ENCODE data around the gene CELSR1. TPM values are rescaled to one million over a fixed set of nuclear protein-coding genes. Genes with fewer than 3 reads are reported as not detected.
A peak's percentile ranks its signal among the peaks of the same experiment; 100 is the strongest.

The CELSR1 gene
- polyA plus RNA-seq, 1 experiment = 0.14 TPM

DNA sequence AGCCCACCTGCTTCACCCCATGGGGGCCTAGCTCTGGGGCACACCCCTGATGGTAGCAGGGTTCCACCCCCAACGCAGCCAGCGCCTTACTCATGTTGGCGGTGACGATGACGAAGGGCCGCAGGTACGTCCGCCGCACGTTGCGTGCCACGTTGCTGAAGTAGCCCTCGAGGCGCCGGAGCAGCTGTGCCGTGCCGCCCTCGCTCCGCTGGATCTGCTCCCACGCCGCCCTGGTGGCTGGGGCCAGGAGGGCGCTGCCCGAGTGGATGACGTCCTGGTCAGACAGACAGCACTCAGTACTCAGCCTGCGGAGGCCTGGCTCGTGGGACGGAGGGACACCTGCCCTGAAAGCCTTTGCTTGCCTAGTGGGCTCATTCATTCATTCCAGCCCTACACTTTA lies 151.1 kb downstream of the CELSR1 start:
- no peak for DNase-seq (ENCODE audit: low read depth, low spot score)
- Histone ChIP-seq H3K27me3 (ENCODE audit: control insufficient read depth, insufficient read depth, low read length) (no peaks in the 10 kb centered on the region), H3K4me3 (ENCODE audit: low read depth, low read length) (no peak overlapping the region), H3K27ac (ENCODE audit: low read depth, low read length) (no peak overlapping the region), H3K9me3 (ENCODE audit: control insufficient read depth, insufficient read depth, low read length) (no peaks in the 10 kb centered on the region; the same call in 1 of the 2 replicates)
- POLR2A ChIA-PET = no interaction called here
- CTCF ChIA-PET = interaction anchor here (0.7 kb wide), 1 partner anchor 19 kb away, joined by 4 read pairs; no protein-coding TSS in a partner anchor
- TF ChIP-seq, protein P1, sequence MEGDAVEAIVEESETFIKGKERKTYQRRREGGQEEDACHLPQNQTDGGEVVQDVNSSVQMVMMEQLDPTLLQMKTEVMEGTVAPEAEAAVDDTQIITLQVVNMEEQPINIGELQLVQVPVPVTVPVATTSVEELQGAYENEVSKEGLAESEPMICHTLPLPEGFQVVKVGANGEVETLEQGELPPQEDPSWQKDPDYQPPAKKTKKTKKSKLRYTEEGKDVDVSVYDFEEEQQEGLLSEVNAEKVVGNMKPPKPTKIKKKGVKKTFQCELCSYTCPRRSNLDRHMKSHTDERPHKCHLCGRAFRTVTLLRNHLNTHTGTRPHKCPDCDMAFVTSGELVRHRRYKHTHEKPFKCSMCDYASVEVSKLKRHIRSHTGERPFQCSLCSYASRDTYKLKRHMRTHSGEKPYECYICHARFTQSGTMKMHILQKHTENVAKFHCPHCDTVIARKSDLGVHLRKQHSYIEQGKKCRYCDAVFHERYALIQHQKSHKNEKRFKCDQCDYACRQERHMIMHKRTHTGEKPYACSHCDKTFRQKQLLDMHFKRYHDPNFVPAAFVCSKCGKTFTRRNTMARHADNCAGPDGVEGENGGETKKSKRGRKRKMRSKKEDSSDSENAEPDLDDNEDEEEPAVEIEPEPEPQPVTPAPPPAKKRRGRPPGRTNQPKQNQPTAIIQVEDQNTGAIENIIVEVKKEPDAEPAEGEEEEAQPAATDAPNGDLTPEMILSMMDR (IDR thresholded peaks at IDR 0.05; ENCODE audit: low read depth, low read length) = 0 out of 2 replicates have a peak, but pooled peaks have one; percentile 2

DNA sequence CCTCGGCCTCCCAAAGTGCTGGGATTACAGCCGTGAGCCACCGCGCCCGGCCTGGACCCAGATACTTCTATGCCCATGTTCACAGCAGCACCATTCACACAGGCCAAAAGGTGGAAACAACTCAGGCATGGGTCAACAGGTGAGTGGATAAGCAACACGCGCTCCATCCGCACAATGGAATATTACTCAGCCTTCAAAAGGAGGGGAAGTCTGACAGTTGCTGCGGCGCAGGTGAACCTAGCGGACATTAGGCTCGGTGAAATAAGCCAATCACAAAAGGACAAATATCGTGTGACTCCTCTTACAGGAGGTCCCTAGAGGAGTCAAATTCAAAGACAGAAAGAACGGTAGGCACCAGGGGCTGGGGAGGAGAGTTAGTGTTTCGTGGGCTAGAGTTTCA lies 154.9 kb downstream of the CELSR1 start:
- Histone ChIP-seq H3K27ac (ENCODE audit: low read depth, low read length) (no peak overlapping the region), H3K27me3 (ENCODE audit: control insufficient read depth, insufficient read depth, low read length) (peaks cover 4% of the 10 kb centered on the region), H3K4me3 (ENCODE audit: low read depth, low read length) (no peak overlapping the region), H3K9me3 (ENCODE audit: control insufficient read depth, insufficient read depth, low read length) (no peaks in the 10 kb centered on the region; the same call in 1 of the 2 replicates)
- CTCF ChIA-PET = no interaction called here
- TF ChIP-seq, protein P1 (IDR thresholded peaks at IDR 0.05; ENCODE audit: low read depth, low read length) = no peak
- POLR2A ChIA-PET = no interaction called here
- no peak for DNase-seq (ENCODE audit: low read depth, low spot score)

DNA sequence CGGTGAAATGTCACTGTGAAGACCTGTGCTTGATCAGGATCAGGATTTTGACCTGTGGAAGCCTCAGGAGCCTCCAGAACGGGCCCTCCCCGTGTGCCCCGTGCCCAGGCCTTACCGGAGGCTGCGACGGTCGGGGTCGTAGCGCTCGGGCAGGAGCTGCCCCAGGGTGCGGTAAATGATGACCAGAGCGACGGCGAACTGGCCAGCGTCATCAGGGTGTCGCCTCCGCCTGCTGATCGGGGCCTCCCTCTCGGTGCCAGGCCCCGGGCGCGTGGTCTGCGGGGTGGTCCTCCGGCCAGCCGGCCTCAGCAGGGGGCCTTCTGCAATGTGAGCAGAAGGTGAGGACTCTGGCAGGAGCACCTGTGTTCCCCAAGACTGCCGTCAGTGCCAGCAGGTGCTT lies 155.7 kb downstream of the CELSR1 start:
- Histone ChIP-seq H3K9me3 (ENCODE audit: control insufficient read depth, insufficient read depth, low read length) (peaks cover 6% of the 10 kb centered on the region; the same call in 1 of the 2 replicates), H3K4me3 (ENCODE audit: low read depth, low read length) (no peak overlapping the region), H3K27me3 (ENCODE audit: control insufficient read depth, insufficient read depth, low read length) (peaks cover 4% of the 10 kb centered on the region), H3K27ac (ENCODE audit: low read depth, low read length) (no peak overlapping the region)
- ChIA-PET POLR2A (no interaction called here), CTCF (no interaction called here)
- no peak for DNase-seq (ENCODE audit: low read depth, low spot score)
- TF ChIP-seq, protein P1 (IDR thresholded peaks at IDR 0.05; ENCODE audit: low read depth, low read length) = no peak

DNA sequence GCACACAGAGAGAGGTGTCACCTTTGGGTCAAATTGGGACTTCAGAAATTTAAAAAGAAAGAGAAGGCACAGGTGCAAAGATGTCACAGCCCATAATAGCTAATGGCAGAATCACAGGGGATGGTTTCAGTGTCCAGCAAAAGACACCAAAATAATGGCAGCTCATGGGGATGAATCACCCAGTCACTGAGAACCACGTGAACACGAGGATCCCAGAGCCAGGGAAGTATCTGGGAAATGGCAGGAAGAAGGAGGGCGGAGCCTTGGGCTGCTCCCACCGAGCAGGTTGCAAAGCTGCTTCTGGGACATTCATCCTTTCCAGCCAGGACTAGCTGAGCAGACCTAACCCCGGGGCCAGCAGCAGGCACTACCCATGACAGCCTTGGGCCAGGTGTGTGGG lies 156.3 kb downstream of the CELSR1 start:
- ChIA-PET CTCF (no interaction called here), POLR2A (no interaction called here)
- H3K27ac ChIP-seq (ENCODE audit: low read depth, low read length) = no peak overlapping the region
- H3K27me3 ChIP-seq (ENCODE audit: control insufficient read depth, insufficient read depth, low read length) = peaks cover 4% of the 10 kb centered on the region
- H3K4me3 ChIP-seq (ENCODE audit: low read depth, low read length) = no peak overlapping the region
- peaks cover 12% of the 10 kb centered on the region; the same call in 1 of the 2 replicates for H3K9me3 ChIP-seq (ENCODE audit: control insufficient read depth, insufficient read depth, low read length)
- DNase-seq (ENCODE audit: low read depth, low spot score) = no peak
- TF ChIP-seq, protein P1 (IDR thresholded peaks at IDR 0.05; ENCODE audit: low read depth, low read length) = no peak

DNA sequence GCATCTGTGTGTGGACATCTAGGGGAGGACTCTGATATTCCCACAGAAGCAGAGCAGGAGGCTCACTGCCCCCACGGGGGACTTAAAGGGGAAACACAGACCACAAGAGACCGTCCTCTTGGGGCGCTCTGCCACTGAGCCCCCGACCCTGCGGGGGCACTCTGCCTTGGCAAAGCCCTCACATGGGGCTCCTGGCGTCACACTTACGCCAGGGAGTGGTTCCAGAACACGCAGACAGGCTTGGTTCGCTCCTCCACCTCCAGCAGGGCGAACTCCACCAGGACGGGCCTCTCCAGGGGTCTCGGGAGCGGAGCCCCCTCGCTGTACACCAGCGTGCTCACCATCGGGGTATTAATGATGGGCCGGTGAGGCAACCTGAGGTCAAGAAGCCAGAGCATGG lies 156.8 kb downstream of the CELSR1 start:
- POLR2A ChIA-PET = no interaction called here
- TF ChIP-seq, protein P1 (IDR thresholded peaks at IDR 0.05; ENCODE audit: low read depth, low read length) = no peak
- CTCF ChIA-PET = no interaction called here

More for the DNA sequence above, 156.8 kb downstream of the CELSR1 start:
- H3K9me3 ChIP-seq (ENCODE audit: control insufficient read depth, insufficient read depth, low read length) = peaks cover 12% of the 10 kb centered on the region; the same call in 1 of the 2 replicates
- no peak overlapping the region for H3K27ac ChIP-seq (ENCODE audit: low read depth, low read length)
- H3K27me3 ChIP-seq (ENCODE audit: control insufficient read depth, insufficient read depth, low read length) = peaks cover 4% of the 10 kb centered on the region
- H3K4me3 ChIP-seq (ENCODE audit: low read depth, low read length) = no peak overlapping the region
- no peak for DNase-seq (ENCODE audit: low read depth, low spot score)

Data from AG04450 (cell line).